Measurements from ENCODE around the gene KMT2B.
"Not testable (repeated sequence)": the region's sequence is repeated elsewhere in the genome, so short reads cannot be mapped to it uniquely, and the experiment has no call there.

KMT2B gene

DNA sequence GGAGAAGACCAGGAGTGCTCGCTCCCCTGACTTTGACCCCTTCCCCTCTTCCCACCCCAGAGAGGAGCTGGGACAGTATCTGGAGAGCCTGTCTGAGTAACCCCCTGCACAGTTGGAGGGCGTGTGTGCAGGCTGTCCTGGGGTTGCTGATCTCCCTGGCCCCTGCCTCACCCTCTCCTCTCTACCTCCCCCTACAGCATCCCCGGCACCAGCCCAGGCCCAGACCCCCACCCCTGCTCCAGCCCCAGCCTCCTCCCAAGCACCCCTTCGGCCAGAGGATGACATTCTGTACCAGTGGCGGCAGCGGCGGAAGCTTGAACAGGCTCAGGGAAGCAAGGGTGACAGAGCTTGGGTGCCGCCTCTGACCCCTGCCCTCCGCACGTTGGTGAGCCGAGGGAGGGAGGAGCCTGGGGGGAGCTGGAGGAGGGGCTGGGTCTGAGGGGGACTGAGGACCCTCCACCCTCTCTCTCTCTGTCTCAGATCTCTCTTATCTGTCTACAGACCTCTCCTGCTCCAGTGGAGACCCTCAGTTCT lies 48.8 kb downstream of the KMT2B start:
- peaks cover 0 to 43% (median 23%) of the 10 kb centered on the region in 5 donors for H3K36me3 ChIP-seq (ENCODE audit: control insufficient read depth in 5 of 5, insufficient read depth in 5 of 5, low read length in 5 of 5)
- no peaks in the 10 kb centered on the region for H3K27me3 ChIP-seq (ENCODE audit: control insufficient read depth in 5 of 5, insufficient read depth in 4 of 5, low read length in 5 of 5)
- H3K9me3 ChIP-seq (ENCODE audit: control insufficient read depth in 5 of 5, low read length in 5 of 5): no peaks in the 10 kb centered on the region
- no peak overlapping the region for H3K9ac ChIP-seq (ENCODE audit: low read length in 5 of 5)
- no peak overlapping the region for H3K4me3 ChIP-seq (ENCODE audit: low read depth in 1 of 5, low read length in 5 of 5)
- H3K27ac ChIP-seq (ENCODE audit: low read depth, low read length): no peak overlapping the region
- H3K4me1 ChIP-seq (ENCODE audit: control insufficient read depth in 5 of 5, insufficient read depth in 5 of 5, low read length in 5 of 5): no peaks in the 10 kb centered on the region

DNA sequence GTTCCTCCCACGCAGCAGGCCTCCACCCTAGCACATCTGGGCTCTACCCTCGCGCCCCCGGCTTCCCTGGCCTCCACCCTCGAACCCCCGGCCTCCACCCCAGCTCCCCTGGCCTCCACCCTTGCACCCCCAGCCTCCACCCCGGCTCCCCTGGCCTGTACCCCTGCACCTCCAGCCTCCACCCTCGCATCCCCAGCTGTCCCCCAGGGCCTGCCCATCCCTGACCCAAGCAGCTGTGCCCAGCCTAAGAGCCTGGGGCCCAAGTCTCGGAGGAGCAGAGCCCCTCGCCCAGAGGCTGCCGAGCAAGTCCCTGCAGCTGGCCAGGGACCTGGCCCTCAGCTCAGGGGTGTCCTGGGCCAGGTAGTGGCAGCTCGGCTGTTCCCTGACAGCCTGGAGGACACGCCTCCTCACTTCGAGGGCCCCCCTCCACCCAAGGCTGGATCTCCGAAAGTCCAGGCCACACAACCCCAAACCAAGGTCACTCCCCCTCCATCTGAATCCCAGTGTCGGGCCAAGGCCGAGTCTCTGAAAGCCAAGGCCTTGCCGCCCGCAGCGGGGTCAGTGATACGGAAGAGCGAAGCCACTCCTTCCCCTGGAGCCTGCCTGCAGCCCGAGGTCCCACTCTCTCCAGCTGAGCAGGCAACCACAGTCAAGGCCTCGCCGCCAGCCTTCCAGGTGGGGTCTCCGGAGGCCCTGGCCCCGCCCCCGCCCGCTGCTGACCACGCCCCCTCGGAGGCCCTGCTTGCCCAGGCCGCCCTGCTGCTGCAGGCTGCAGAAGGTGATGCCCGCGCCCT lies 49.7 kb downstream of the KMT2B start:
- H3K36me3 ChIP-seq (ENCODE audit: control insufficient read depth in 5 of 5, insufficient read depth in 5 of 5, low read length in 5 of 5): peaks cover 0 to 35% (median 17%) of the 10 kb centered on the region in 5 donors
- no peak overlapping the region for H3K27ac ChIP-seq (ENCODE audit: low read depth, low read length)
- H3K4me3 ChIP-seq (ENCODE audit: low read depth in 1 of 5, low read length in 5 of 5): no peak overlapping the region
- H3K27me3 ChIP-seq (ENCODE audit: control insufficient read depth in 5 of 5, insufficient read depth in 4 of 5, low read length in 5 of 5): no peaks in the 10 kb centered on the region
- H3K9ac ChIP-seq (ENCODE audit: low read length in 5 of 5): no peak overlapping the region
- H3K9me3 ChIP-seq (ENCODE audit: control insufficient read depth in 5 of 5, low read length in 5 of 5): no peaks in the 10 kb centered on the region
- no peaks in the 10 kb centered on the region for H3K4me1 ChIP-seq (ENCODE audit: control insufficient read depth in 5 of 5, insufficient read depth in 5 of 5, low read length in 5 of 5)

DNA sequence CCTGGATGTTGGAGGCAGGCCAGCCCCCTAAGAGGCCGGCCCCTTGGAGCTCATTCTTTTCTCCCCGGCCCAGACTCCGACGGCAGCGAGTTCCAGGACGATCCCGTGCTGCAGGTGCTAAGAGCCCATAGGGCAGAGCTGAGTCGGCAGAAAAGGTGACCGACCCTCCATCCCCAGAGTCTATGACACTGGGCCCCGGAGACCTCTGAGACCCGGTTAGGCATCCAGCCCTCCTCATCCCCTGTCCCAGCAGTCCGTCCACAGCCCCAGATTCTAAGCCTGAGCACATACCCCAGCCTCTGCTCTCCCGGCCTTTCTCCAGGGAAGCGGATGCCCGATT lies 50.2 kb downstream of the KMT2B start:
- no peak overlapping the region for H3K27ac ChIP-seq (ENCODE audit: low read depth, low read length)
- no peaks in the 10 kb centered on the region for H3K27me3 ChIP-seq (ENCODE audit: control insufficient read depth in 5 of 5, insufficient read depth in 4 of 5, low read length in 5 of 5)
- H3K9me3 ChIP-seq (ENCODE audit: control insufficient read depth in 5 of 5, low read length in 5 of 5): no peaks in the 10 kb centered on the region
- no peaks in the 10 kb centered on the region for H3K4me1 ChIP-seq (ENCODE audit: control insufficient read depth in 5 of 5, insufficient read depth in 5 of 5, low read length in 5 of 5)
- peaks cover 0 to 34% (median 17%) of the 10 kb centered on the region in 5 donors for H3K36me3 ChIP-seq (ENCODE audit: control insufficient read depth in 5 of 5, insufficient read depth in 5 of 5, low read length in 5 of 5)
- no peak overlapping the region for H3K9ac ChIP-seq (ENCODE audit: low read length in 5 of 5)
- no peak overlapping the region for H3K4me3 ChIP-seq (ENCODE audit: low read depth in 1 of 5, low read length in 5 of 5)

DNA sequence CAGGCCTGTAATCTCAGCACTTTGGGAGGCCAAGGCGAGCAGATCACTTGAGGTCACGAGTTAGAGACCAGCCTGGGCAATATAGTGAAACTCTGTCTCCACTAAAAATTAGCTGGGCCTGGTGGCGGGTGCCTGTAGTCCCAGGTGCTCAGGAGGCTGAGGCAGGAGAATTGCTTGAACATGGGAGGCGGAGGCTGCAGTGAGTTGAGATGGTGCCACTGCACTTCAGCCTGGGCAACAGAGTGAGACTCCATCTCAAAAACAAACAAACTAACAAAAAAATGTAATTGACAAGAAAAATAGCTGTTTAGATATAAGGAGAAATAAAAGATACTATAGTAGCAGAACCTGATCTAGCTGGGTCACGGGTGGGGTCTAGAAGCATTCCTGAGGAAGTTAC lies 54.6 kb downstream of the KMT2B start:
- Histone ChIP-seq H3K4me1 (ENCODE audit: control insufficient read depth in 5 of 5, insufficient read depth in 5 of 5, low read length in 5 of 5) (peaks cover 5 to 18% (median 10%) of the 10 kb centered on the region in 5 donors), H3K36me3 (ENCODE audit: control insufficient read depth in 5 of 5, insufficient read depth in 5 of 5, low read length in 5 of 5) (peaks cover 0 to 12% (median 3%) of the 10 kb centered on the region in 5 donors)
- not testable (repeated sequence) for H3K27me3 ChIP-seq (ENCODE audit: control insufficient read depth in 5 of 5, insufficient read depth in 4 of 5, low read length in 5 of 5); H3K9me3 ChIP-seq (ENCODE audit: control insufficient read depth in 5 of 5, low read length in 5 of 5); H3K27ac ChIP-seq (ENCODE audit: low read depth, low read length); H3K9ac ChIP-seq (ENCODE audit: low read length in 5 of 5); H3K4me3 ChIP-seq (ENCODE audit: low read depth in 1 of 5, low read length in 5 of 5)

DNA sequence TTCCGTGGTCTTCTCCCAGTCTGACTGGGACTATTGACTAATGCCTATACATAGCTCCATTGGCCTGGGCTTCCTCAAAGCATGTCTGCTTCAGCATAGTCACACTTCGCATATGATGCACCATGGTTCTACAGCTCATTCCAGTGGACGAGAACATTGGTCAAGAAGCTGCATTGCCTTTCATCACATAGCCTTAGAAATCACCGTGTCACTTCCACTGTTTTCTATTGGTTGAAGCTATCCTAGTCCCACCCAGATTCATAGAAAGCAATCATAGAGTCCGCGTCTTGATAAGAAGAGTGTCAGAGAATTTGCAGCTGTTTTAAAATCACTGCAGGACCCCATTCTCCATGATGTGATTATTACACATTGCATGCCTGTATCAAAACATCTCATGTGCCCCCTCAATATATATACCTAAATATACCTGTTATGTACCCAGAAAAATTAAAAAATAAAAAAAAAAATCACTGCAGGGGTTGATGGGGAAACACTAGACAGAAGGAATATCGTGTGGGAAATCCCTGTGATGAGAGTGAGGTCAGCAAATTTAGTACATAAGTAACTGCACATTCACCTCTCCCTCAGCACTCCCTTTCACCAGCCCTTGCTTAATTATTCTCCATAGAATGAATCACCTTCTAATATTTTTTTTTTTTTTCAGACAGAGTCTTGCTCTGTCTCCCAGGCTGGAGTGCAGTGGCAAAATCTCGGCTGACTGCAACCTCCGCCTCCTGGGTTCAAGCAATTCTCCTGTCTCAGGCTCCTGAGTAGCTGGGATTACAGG lies 55.4 kb downstream of the KMT2B start:
- peaks cover 0 to 10% (median 3%) of the 10 kb centered on the region in 5 donors for H3K36me3 ChIP-seq (ENCODE audit: control insufficient read depth in 5 of 5, insufficient read depth in 5 of 5, low read length in 5 of 5)
- no peaks in the 10 kb centered on the region for H3K9me3 ChIP-seq (ENCODE audit: control insufficient read depth in 5 of 5, low read length in 5 of 5)
- peaks cover 5 to 18% (median 10%) of the 10 kb centered on the region in 5 donors for H3K4me1 ChIP-seq (ENCODE audit: control insufficient read depth in 5 of 5, insufficient read depth in 5 of 5, low read length in 5 of 5)
- H3K4me3 ChIP-seq (ENCODE audit: low read depth in 1 of 5, low read length in 5 of 5): no peak overlapping the region
- no peak overlapping the region for H3K27ac ChIP-seq (ENCODE audit: low read depth, low read length)
- no peaks in the 10 kb centered on the region for H3K27me3 ChIP-seq (ENCODE audit: control insufficient read depth in 5 of 5, insufficient read depth in 4 of 5, low read length in 5 of 5)
- H3K9ac ChIP-seq (ENCODE audit: low read length in 5 of 5): no peak overlapping the region

DNA sequence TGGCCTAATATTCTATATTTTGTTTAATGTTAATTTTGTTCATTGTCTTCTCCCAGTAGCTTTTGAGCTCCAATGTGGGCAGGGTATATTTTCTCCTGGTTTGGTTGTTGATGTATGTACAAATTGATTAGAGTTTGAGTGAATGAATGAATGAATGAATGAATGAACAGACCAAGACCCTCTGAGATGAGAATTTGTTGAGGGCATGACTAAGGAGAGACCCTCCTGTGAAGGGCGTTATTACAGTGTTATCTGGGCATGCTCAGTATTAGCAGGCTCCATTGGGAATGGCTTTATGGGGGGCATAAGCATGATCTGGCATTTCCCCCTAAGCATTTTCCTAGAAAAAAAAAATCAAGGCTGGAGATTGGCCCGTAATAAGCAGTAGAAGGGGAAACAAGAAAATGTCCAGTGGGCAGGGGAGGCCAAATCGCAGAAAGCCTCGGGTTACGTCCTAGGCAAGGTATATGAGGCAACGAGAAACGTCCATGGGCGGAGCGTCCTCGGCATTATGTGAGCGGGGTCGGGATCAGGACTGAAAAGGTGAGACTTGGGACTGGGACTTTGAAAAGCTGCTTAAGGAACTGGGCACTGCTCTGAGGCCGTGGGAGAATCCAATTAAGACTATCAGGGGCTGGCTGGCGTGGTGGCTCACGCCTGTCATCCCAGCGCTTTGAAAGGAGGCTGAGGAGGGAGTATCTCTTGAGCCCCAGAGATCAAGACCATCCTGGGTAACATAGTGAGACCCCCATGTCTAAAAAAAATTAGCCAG lies 56.7 kb downstream of the KMT2B start:
- no peak overlapping the region for H3K27ac ChIP-seq (ENCODE audit: low read depth, low read length)
- H3K9ac ChIP-seq (ENCODE audit: low read length in 5 of 5): peak overlapping the region in 1 of 5 donors; percentile 34
- H3K27me3 ChIP-seq (ENCODE audit: control insufficient read depth in 5 of 5, insufficient read depth in 4 of 5, low read length in 5 of 5): no peaks in the 10 kb centered on the region
- peak overlapping the region; percentile 64 to 77 (median 69) for H3K4me3 ChIP-seq (ENCODE audit: low read depth in 1 of 5, low read length in 5 of 5)
- peaks cover 0 to 12% (median 2%) of the 10 kb centered on the region in 5 donors for H3K36me3 ChIP-seq (ENCODE audit: control insufficient read depth in 5 of 5, insufficient read depth in 5 of 5, low read length in 5 of 5)
- peaks cover 5 to 18% (median 10%) of the 10 kb centered on the region in 5 donors for H3K4me1 ChIP-seq (ENCODE audit: control insufficient read depth in 5 of 5, insufficient read depth in 5 of 5, low read length in 5 of 5)
- H3K9me3 ChIP-seq (ENCODE audit: control insufficient read depth in 5 of 5, low read length in 5 of 5): no peaks in the 10 kb centered on the region

DNA sequence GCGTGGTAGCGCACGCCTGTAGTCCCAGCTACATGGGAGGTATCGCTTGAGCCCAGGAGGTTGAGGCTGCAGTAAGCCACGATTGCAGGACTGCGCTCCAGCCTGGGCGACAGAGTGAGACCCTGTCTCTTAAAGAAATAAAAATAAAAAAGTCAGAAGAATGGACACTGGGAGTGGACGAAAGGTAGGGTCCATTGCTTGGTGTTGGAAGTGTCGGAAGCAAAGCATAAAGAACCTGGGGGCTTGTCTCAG lies 57.2 kb downstream of the KMT2B start:
- Histone ChIP-seq H3K4me1 (ENCODE audit: control insufficient read depth in 5 of 5, insufficient read depth in 5 of 5, low read length in 5 of 5) (peaks cover 5 to 18% (median 10%) of the 10 kb centered on the region in 5 donors), H3K9me3 (ENCODE audit: control insufficient read depth in 5 of 5, low read length in 5 of 5) (no peaks in the 10 kb centered on the region), H3K4me3 (ENCODE audit: low read depth in 1 of 5, low read length in 5 of 5) (peak overlapping the region; percentile 64 to 77 (median 69)), H3K9ac (ENCODE audit: low read length in 5 of 5) (peak overlapping the region in 1 of 5 donors; percentile 34), H3K27ac (ENCODE audit: low read depth, low read length) (no peak overlapping the region), H3K36me3 (ENCODE audit: control insufficient read depth in 5 of 5, insufficient read depth in 5 of 5, low read length in 5 of 5) (peaks cover 0 to 15% (median 2%) of the 10 kb centered on the region in 5 donors), H3K27me3 (ENCODE audit: control insufficient read depth in 5 of 5, insufficient read depth in 4 of 5, low read length in 5 of 5) (no peaks in the 10 kb centered on the region)

DNA sequence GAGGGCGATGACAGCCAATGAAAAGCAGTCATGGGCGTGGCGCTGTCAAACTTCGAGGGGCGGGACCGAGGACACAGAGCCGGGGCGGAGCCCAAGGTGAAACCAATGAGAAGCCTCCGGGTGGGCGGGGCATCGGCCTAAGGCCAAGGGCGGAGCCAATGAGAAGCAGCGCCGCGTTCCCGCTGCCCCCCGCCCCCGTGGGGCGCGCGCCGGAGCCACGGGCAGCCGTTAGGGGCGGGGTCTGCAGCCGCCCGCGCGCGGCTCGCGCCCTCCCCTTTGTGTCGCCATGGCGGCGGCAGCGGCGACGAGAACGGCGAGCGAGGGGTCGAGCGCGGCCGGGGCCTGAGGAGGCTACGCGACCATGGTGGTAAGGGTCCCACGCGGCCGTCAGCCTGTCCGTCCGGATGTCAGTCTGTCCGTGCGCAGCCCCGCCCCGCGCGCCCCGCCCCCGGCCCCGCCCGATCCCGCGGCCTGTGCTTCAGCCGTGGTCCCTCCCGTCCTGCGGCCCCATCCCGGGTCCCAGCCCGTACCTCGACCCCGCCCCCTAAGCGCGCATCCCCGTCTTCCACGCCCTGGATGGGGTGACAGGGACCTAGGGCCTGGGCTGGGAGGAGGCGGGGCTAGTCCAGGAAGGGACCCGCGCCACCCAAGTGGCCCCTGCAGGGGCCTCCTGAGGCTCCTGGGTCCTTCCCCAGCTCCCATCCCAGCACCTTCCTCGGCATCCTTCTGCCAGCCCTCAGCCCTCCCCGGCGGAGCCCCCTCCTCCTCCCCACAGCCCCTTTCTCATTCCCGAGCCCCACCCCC lies 57.7 kb downstream of the KMT2B start, which contains the start of gene ARHGAP33:
Gene ARHGAP33 (plus strand): TSS at position 267 of the 804 bp plus-strand sequence. CDS start 95 bp downstream, at position 362.
- H3K36me3 ChIP-seq (ENCODE audit: control insufficient read depth in 5 of 5, insufficient read depth in 5 of 5, low read length in 5 of 5): peaks cover 0 to 19% (median 6%) of the 10 kb centered on the region in 5 donors
- H3K4me3 ChIP-seq (ENCODE audit: low read depth in 1 of 5, low read length in 5 of 5): peak within 1 kb of the TSS; percentile 67 to 77 (median 72)
- H3K27ac ChIP-seq (ENCODE audit: low read depth, low read length): no peak within 1 kb of the TSS
- H3K4me1 ChIP-seq (ENCODE audit: control insufficient read depth in 5 of 5, insufficient read depth in 5 of 5, low read length in 5 of 5): peaks cover 5 to 18% (median 10%) of the 10 kb centered on the region in 5 donors
- H3K9ac ChIP-seq (ENCODE audit: low read length in 5 of 5): peak within 1 kb of the TSS in 3 of 5 donors; percentile 34 to 52 (median 39)
- H3K9me3 ChIP-seq (ENCODE audit: control insufficient read depth in 5 of 5, low read length in 5 of 5): no peaks in the 10 kb centered on the region
- H3K27me3 ChIP-seq (ENCODE audit: control insufficient read depth in 5 of 5, insufficient read depth in 4 of 5, low read length in 5 of 5): no peaks in the 10 kb centered on the region

DNA sequence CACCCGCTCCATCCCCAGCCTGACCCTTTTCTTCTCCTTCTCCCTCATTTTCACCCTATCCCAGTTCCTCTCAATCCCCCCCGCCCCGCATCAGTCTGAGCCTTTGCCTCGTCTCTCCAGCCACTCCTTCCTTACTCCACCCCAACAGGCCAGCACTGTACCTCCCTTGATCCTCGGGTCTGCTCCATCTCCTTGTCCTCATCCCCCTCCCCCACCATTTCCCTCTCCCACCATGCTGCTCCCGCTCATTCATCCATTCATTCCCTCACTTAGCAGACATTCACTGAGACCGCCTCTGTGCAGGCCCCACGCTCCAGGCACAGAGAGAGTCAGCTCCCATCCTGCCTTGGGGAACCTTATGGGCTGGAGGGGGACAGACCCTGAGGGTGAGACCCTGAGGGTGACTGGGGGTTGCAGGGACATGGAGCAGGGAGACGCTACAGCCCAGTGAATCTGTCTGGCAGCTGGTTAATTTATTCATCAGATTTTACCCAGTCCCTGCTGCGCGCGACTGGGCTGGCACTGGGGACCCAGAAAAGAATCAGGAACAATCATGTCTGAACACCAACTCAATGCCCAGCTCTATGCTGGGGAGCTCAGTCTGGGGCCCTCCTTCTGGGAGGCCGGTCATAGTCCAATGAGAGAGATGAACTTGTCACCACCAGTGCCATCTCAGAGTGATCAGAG lies 58.4 kb downstream of the KMT2B start:
- Histone ChIP-seq H3K4me3 (ENCODE audit: low read depth in 1 of 5, low read length in 5 of 5) (peak overlapping the region in 4 of 5 donors; percentile 25 to 77 (median 68)), H3K4me1 (ENCODE audit: control insufficient read depth in 5 of 5, insufficient read depth in 5 of 5, low read length in 5 of 5) (peaks cover 5 to 18% (median 10%) of the 10 kb centered on the region in 5 donors), H3K36me3 (ENCODE audit: control insufficient read depth in 5 of 5, insufficient read depth in 5 of 5, low read length in 5 of 5) (peaks cover 0 to 25% (median 9%) of the 10 kb centered on the region in 5 donors), H3K27me3 (ENCODE audit: control insufficient read depth in 5 of 5, insufficient read depth in 4 of 5, low read length in 5 of 5) (no peaks in the 10 kb centered on the region), H3K9ac (ENCODE audit: low read length in 5 of 5) (peak overlapping the region in 1 of 5 donors; percentile 52), H3K9me3 (ENCODE audit: control insufficient read depth in 5 of 5, low read length in 5 of 5) (no peaks in the 10 kb centered on the region), H3K27ac (ENCODE audit: low read depth, low read length) (no peak overlapping the region)

Measured in subcutaneous abdominal adipose tissue (tissue), 5 donors.